SK-N-SH (cell line): ENCODE results near the gene CPNE2. TPM values are rescaled to one million over a fixed set of nuclear protein-coding genes. Genes with fewer than 3 reads are reported as not detected.

Experiments used
- CTCF ChIA-PET: fragments of 300-600, 350-600 bp; formaldehyde crosslinking; extraction: SDS; loops from one replicate; lab custom pipeline; 2021; lab: Yijun Ruan, JAX
- POLR2A ChIA-PET: fragments of 350-600 bp; sonication (Branson Sonifier 250); formaldehyde crosslinking; extraction: SDS; loops from one replicate; lab custom pipeline; 2020; ENCODE audit warnings: antibody characterized with exemption, inconsistent platforms; lab: Yijun Ruan, JAX
- DNase-seq: peaks from one replicate; pipeline ENCODE4 v3.0.0; 2012
- H2AFZ ChIP-seq: fragments of 200-600 bp; sonication (generic); 2 replicates; pipeline ENCODE4 v1.8.1; 2016; ENCODE audit warnings: antibody characterized with exemption, mild to moderate bottlenecking, low read depth
- H3F3A ChIP-seq: fragments of 200-600 bp; sonication (generic); replicated peaks from 2 replicates; pipeline ENCODE3; 2016; ENCODE audit warnings: antibody characterized with exemption, mild to moderate bottlenecking; ENCODE audit not compliant: insufficient read depth
- H3K27ac ChIP-seq, 2 experiments: fragments of 200-500 bp in 1 of 2; fragments of 200-600 bp in 1 of 2; sonication (Bioruptor generic) in 1 of 2; sonication (generic), shearing (Covaris generic) in 1 of 2; 2 replicates each; pipeline versions ENCODE4 v1.5.1 to v1.6.1; 2014 to 2016; ENCODE audit warnings: low read depth in 2 of 2, inconsistent platforms in 1 of 2, low read length in 1 of 2, mild to moderate bottlenecking in 1 of 2, mixed read lengths in 1 of 2
- H3K27me3 ChIP-seq: fragments of 200-600 bp; sonication (generic), shearing (Covaris generic); 2 replicates; pipeline ENCODE4 v1.6.1; 2016; ENCODE audit warnings: mixed run types; ENCODE audit not compliant: insufficient read depth
- H3K36me3 ChIP-seq, 2 experiments: fragments of 200-500 bp in 1 of 2; fragments of 200-600 bp in 1 of 2; sonication (Bioruptor generic) in 1 of 2; sonication (generic) in 1 of 2; replicated peaks in 1 of 2; 2 replicates each; pipeline versions ENCODE3 to v1.5.1; 2014 to 2016; ENCODE audit warnings: low read length in 1 of 2, mild to moderate bottlenecking in 1 of 2; ENCODE audit not compliant: insufficient read depth in 2 of 2, control insufficient read depth in 1 of 2
- H3K4me1 ChIP-seq, 2 experiments: fragments of 200-500 bp in 1 of 2; fragments of 200-600 bp in 1 of 2; sonication (Bioruptor generic) in 1 of 2; sonication (generic), shearing (Covaris generic) in 1 of 2; 2 replicates each; pipeline versions ENCODE4 v1.5.1 to v1.6.1; 2014 to 2016; ENCODE audit warnings: low read depth in 1 of 2, low read length in 1 of 2, mixed run types in 1 of 2; ENCODE audit not compliant: insufficient read depth in 2 of 2, control insufficient read depth in 1 of 2
- H3K4me2 ChIP-seq: fragments of 200-600 bp; sonication (generic), shearing (Covaris generic); 2 replicates; pipeline ENCODE4 v1.6.1; 2017; ENCODE audit warnings: mixed run types
- H3K4me3 ChIP-seq, 2 experiments: fragments of 200-500 bp in 1 of 2; fragments of 200-600 bp in 1 of 2; sonication (Bioruptor generic) in 1 of 2; sonication (generic), shearing (Covaris generic) in 1 of 2; 2 replicates each; pipeline versions ENCODE4 v1.5.1 to v1.8.1; 2014 to 2016; ENCODE audit warnings: low read depth in 2 of 2, inconsistent platforms in 1 of 2, low read length in 1 of 2, mild to moderate bottlenecking in 1 of 2, mixed read lengths in 1 of 2, moderate library complexity in 1 of 2
- H3K79me2 ChIP-seq: fragments of 200-600 bp; sonication (generic); 2 replicates; pipeline ENCODE4 v1.8.1; 2017; ENCODE audit warnings: mild to moderate bottlenecking; ENCODE audit not compliant: insufficient read depth
- H3K9ac ChIP-seq: fragments of 200-600 bp; sonication (generic); 2 replicates; pipeline ENCODE4 v1.6.1; 2017; ENCODE audit warnings: mixed run types
- H3K9me2 ChIP-seq: fragments of 200-600 bp; sonication (generic); 2 replicates; pipeline ENCODE4 v1.6.1; 2017; ENCODE audit warnings: mixed run types
- H3K9me3 ChIP-seq: fragments of 200-600 bp; sonication (generic); 2 replicates; pipeline ENCODE4 v1.6.1; 2017; ENCODE audit warnings: mixed run types, mild to moderate bottlenecking, moderate library complexity
- H4K20me1 ChIP-seq: fragments of 200-600 bp; sonication (generic); 2 replicates; pipeline ENCODE4 v1.6.1; 2017; ENCODE audit warnings: mild to moderate bottlenecking, mixed run types; ENCODE audit not compliant: insufficient read depth
- EZH2phosphoT487 ChIP-seq: fragments of 200-600 bp; sonication (generic); IDR thresholded peaks from 2 replicates; pipeline ENCODE4 v1.6.1; 2017; ENCODE audit warnings: low read depth, mixed run types, mild to moderate bottlenecking, antibody characterized with exemption, moderate library complexity, borderline replicate concordance
- FOSL2 ChIP-seq: IDR thresholded peaks from 2 replicates; pipeline ENCODE4 v1.4.0; 2012; ENCODE audit warnings: low read depth, mild to moderate bottlenecking, moderate library complexity, borderline replicate concordance
- FOXM1 ChIP-seq: IDR thresholded peaks from 2 replicates; pipeline ENCODE4 v1.4.0; 2012; ENCODE audit warnings: low read depth, mild to moderate bottlenecking
- JUND ChIP-seq: IDR thresholded peaks from 2 replicates; pipeline ENCODE4 v1.4.0; 2012
- RAD21 ChIP-seq: IDR thresholded peaks from 2 replicates; pipeline ENCODE4 v1.6.1; 2012; ENCODE audit warnings: mild to moderate bottlenecking, low read length
- RXRA ChIP-seq: IDR thresholded peaks from 2 replicates; pipeline ENCODE4 v1.4.0; 2012; ENCODE audit warnings: low read depth, mild to moderate bottlenecking, borderline replicate concordance
- SMC3 ChIP-seq: IDR thresholded peaks from 2 replicates; pipeline ENCODE4 v1.6.1; 2012; ENCODE audit warnings: low read depth, low read length, improper control_type of control experiment
- TAF1 ChIP-seq: IDR thresholded peaks from 2 replicates; pipeline ENCODE4 v1.6.1; 2012; ENCODE audit warnings: low read depth, mild to moderate bottlenecking, low read length, moderate library complexity, borderline replicate concordance
- YY1 ChIP-seq: IDR thresholded peaks from 2 replicates; pipeline ENCODE4 v1.4.0; 2012; ENCODE audit warnings: low read depth, mild to moderate bottlenecking
- WGBS: methylation state at CpG from one replicate; pipeline ENCODE4 v1.1.6; 2017; ENCODE audit warnings: low lambda C conversion rate; 5-methylcytosine and 5-hydroxymethylcytosine counted together
- polyA plus RNA-seq, 3 experiments: library from polyadenylated mRNA; depleted of rRNA; stranded (reverse); fragments of >200 nt; gene quantifications; 2 replicates each; pipeline ENCODE4 v1.2.3, GENCODE V29; 2012
- TF ChIP-seq, protein P1 (sequence below): IDR thresholded peaks from 2 replicates; pipeline ENCODE4 v1.4.0; 2012; ENCODE audit warnings: low read depth, borderline replicate concordance
- TF ChIP-seq, protein P2 (sequence below): fragments of 150-350 bp; IDR thresholded peaks from 2 replicates; pipeline ENCODE4 v1.6.1; 2016; ENCODE audit warnings: mild to moderate bottlenecking, low read depth, low read length
- TF ChIP-seq, protein P3 (sequence below): IDR thresholded peaks from 2 replicates; pipeline ENCODE4 v1.6.1; 2012; ENCODE audit warnings: mild to moderate bottlenecking, low read depth, low read length, moderate library complexity
- TF ChIP-seq, protein P4 (sequence below): IDR thresholded peaks from 2 replicates; pipeline ENCODE4 v1.4.0; 2012; ENCODE audit warnings: low read depth, borderline replicate concordance
- TF ChIP-seq, protein P5 (sequence below): IDR thresholded peaks from 2 replicates; pipeline ENCODE4; 2012

Gene CPNE2
- polyA plus RNA-seq, 1 of the 3 experiments (the other 2 are of a cell fraction), result 73.0 TPM

DNA sequence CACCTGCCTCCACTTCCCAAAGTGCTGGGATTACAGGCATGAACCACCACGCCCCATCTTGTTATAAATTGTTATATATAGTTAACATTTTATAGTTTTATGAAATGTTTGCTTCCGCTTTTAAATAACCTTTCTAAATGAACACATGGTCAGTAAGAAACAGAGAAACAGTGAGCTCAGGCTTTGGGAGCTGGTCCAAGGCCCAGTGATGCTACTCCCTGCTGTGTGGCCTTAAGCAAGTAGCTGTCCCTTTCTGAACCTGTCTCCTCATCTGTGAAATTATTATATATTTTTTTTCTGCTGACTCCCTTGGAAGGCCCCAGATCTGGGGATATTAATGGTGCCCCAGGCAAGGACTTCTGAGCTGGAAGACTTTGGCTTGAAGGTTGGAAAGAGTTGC lies 19.0 kb downstream of the CPNE2 start (continued):
- TF ChIP-seq, protein P1, sequence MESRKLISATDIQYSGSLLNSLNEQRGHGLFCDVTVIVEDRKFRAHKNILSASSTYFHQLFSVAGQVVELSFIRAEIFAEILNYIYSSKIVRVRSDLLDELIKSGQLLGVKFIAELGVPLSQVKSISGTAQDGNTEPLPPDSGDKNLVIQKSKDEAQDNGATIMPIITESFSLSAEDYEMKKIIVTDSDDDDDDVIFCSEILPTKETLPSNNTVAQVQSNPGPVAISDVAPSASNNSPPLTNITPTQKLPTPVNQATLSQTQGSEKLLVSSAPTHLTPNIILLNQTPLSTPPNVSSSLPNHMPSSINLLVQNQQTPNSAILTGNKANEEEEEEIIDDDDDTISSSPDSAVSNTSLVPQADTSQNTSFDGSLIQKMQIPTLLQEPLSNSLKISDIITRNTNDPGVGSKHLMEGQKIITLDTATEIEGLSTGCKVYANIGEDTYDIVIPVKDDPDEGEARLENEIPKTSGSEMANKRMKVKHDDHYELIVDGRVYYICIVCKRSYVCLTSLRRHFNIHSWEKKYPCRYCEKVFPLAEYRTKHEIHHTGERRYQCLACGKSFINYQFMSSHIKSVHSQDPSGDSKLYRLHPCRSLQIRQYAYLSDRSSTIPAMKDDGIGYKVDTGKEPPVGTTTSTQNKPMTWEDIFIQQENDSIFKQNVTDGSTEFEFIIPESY, result no peak
- TF ChIP-seq, protein P2, sequence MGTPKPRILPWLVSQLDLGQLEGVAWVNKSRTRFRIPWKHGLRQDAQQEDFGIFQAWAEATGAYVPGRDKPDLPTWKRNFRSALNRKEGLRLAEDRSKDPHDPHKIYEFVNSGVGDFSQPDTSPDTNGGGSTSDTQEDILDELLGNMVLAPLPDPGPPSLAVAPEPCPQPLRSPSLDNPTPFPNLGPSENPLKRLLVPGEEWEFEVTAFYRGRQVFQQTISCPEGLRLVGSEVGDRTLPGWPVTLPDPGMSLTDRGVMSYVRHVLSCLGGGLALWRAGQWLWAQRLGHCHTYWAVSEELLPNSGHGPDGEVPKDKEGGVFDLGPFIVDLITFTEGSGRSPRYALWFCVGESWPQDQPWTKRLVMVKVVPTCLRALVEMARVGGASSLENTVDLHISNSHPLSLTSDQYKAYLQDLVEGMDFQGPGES, result no peak
- TF ChIP-seq SMC3, result no peak

DNA sequence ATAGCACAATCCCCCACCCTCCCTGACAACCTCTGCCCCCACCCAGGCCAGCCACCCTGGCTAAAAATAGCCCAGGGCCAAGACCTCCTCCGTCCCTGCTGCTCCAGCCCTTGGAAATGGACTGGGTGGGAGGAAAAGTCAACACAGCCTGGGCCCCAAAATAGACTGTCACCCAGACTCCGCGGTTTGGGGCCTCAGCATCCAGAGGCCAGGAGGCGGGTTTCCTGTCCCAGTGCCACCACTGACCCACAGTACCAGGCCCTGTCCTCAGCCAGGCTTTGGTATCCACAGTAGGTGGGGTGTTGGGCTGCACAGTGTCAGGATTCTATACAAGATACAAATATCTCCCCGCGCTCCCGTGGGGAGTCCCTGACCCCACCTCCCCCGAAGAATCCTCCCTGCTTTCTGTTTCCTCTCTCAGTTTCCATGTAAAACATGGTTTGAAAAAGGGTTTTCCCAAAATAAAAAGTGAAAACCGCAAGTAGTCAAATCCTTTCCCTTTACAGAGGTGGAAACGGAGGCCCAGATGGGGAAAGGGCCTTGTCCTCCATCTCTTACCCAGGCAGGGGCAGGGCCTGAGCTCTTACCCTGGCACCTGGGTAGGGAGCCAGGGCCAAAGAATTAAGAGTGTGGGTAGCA lies 20.1 kb downstream of the CPNE2 start:
- peaks cover 4% of the 10 kb centered on the region for H3F3A ChIP-seq
- no peak overlapping the region for H3K27ac ChIP-seq
- peaks cover 0 to 7% of the 10 kb centered on the region in 2 experiments for H3K36me3 ChIP-seq
- no peaks in the 10 kb centered on the region for H3K79me2 ChIP-seq
- no peak overlapping the region for H3K4me2 ChIP-seq
- H3K27me3 ChIP-seq, result no peaks in the 10 kb centered on the region
- DNase-seq, result no peak
- H3K9me2 ChIP-seq, result no peaks in the 10 kb centered on the region
- peaks cover 0 to 19% of the 10 kb centered on the region in 2 experiments; a peak in 1 of 4 replicates for H3K4me1 ChIP-seq
- 0 out of 2 replicates have a peak, but pooled peaks cover 2% of the 10 kb centered on the region for H4K20me1 ChIP-seq
- H3K9ac ChIP-seq, result no peak overlapping the region
- H3K9me3 ChIP-seq, result no peaks in the 10 kb centered on the region
- WGBS, result 84% methylated on average over 9 of the region's 10 CpGs
- POLR2A ChIA-PET, result no interaction called here
- TF ChIP-seq JUND (no peak), FOSL2 (no peak), YY1 (no peak)
- TF ChIP-seq, all 33 proteins: peak for 0
- CTCF ChIA-PET, result interaction anchor here (0.8 to 2.2 kb wide), 4 partner anchors 10 to 36 kb away, joined by 3 to 9 read pairs (median 6); partner anchors contain the start of gene CPNE2
- Histone ChIP-seq H3K4me3 (no peak overlapping the region), H2AFZ (no peak overlapping the region)

DNA sequence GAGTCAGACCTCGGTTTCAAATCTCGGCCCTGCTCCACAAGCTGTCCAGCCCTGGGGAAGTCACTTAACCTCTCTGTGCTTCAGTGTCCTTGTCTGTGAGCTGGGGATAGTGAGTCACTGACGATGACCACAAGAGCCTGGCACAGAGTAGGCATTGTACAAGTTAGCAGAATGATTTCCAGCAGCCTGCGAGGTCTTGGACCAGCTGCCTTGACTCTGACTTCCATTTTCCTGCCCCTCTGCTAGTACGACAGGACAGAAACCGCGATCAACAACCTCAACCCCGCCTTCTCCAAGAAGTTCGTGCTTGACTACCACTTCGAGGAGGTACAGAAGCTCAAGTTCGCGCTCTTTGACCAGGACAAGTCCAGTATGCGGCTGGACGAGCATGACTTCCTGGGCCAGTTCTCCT lies 20.7 kb downstream of the CPNE2 start:
- WGBS, result 89% methylated on average over 13 of the region's 14 CpGs
- Histone ChIP-seq H3K4me3 (no peak overlapping the region), H3K27me3 (no peaks in the 10 kb centered on the region), H2AFZ (no peak overlapping the region), H3K27ac (no peak overlapping the region), H3K9me3 (no peaks in the 10 kb centered on the region), H3K4me2 (no peak overlapping the region), H3K79me2 (no peaks in the 10 kb centered on the region), H3K9me2 (no peaks in the 10 kb centered on the region), H3K4me1 (peaks cover 0 to 19% of the 10 kb centered on the region in 2 experiments; a peak in 1 of 4 replicates), H3F3A (peaks cover 4% of the 10 kb centered on the region), H3K36me3 (peaks cover 0 to 7% of the 10 kb centered on the region in 2 experiments), H4K20me1 (0 out of 2 replicates have a peak, but pooled peaks cover 2% of the 10 kb centered on the region), H3K9ac (no peak overlapping the region)
- CTCF ChIA-PET, result interaction anchor here (0.8 to 1.8 kb wide), 4 partner anchors 11 to 36 kb away, joined by 3 to 9 read pairs (median 6); partner anchors contain the start of gene CPNE2
- POLR2A ChIA-PET, result no interaction called here
- DNase-seq, result no peak
- TF ChIP-seq FOXM1 (no peak), FOSL2 (no peak), RAD21 (no peak), TAF1 (no peak), JUND (no peak), RXRA (no peak), EZH2phosphoT487 (no peak)
- TF ChIP-seq, protein P3, sequence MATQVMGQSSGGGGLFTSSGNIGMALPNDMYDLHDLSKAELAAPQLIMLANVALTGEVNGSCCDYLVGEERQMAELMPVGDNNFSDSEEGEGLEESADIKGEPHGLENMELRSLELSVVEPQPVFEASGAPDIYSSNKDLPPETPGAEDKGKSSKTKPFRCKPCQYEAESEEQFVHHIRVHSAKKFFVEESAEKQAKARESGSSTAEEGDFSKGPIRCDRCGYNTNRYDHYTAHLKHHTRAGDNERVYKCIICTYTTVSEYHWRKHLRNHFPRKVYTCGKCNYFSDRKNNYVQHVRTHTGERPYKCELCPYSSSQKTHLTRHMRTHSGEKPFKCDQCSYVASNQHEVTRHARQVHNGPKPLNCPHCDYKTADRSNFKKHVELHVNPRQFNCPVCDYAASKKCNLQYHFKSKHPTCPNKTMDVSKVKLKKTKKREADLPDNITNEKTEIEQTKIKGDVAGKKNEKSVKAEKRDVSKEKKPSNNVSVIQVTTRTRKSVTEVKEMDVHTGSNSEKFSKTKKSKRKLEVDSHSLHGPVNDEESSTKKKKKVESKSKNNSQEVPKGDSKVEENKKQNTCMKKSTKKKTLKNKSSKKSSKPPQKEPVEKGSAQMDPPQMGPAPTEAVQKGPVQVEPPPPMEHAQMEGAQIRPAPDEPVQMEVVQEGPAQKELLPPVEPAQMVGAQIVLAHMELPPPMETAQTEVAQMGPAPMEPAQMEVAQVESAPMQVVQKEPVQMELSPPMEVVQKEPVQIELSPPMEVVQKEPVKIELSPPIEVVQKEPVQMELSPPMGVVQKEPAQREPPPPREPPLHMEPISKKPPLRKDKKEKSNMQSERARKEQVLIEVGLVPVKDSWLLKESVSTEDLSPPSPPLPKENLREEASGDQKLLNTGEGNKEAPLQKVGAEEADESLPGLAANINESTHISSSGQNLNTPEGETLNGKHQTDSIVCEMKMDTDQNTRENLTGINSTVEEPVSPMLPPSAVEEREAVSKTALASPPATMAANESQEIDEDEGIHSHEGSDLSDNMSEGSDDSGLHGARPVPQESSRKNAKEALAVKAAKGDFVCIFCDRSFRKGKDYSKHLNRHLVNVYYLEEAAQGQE, result no peak
- TF ChIP-seq, protein P4, sequence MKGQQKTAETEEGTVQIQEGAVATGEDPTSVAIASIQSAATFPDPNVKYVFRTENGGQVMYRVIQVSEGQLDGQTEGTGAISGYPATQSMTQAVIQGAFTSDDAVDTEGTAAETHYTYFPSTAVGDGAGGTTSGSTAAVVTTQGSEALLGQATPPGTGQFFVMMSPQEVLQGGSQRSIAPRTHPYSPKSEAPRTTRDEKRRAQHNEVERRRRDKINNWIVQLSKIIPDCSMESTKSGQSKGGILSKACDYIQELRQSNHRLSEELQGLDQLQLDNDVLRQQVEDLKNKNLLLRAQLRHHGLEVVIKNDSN, result no peak
- TF ChIP-seq, protein P5, sequence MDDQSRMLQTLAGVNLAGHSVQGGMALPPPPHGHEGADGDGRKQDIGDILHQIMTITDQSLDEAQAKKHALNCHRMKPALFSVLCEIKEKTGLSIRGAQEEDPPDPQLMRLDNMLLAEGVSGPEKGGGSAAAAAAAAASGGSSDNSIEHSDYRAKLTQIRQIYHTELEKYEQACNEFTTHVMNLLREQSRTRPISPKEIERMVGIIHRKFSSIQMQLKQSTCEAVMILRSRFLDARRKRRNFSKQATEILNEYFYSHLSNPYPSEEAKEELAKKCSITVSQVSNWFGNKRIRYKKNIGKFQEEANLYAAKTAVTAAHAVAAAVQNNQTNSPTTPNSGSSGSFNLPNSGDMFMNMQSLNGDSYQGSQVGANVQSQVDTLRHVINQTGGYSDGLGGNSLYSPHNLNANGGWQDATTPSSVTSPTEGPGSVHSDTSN, result no peak
